Measurements from ENCODE around the gene VAMP2. TPM values are rescaled to one million over a fixed set of nuclear protein-coding genes. Genes with fewer than 3 reads are reported as not detected.
"Not testable (repeated sequence)": the region's sequence is repeated elsewhere in the genome, so short reads cannot be mapped to it uniquely, and the experiment has no call there.

VAMP2 gene
- total RNA-seq, 2 experiments from 2014 or later, result 26.7 to 27.8 TPM

DNA sequence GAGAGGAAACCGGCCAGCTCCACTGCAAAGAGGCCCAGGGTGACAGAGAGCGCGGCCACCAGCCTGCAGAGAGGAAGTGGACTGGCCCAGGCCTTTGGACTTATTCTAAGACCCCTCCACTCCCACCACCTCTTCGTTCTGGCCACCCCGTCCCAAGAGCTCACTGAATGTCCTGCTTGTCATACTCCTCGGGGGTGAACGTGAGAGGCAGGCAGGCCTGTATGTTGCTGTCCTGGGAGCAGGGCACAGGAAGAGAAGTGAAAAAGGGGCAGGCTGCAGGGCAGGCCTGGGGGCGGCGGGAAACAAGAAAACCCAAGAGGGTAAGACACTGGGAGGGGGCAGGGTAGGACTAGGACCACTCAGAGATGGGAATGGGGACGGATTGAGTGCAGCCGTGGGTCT is 13.0 kb upstream of the VAMP2 start:
- Mint-ChIP-seq H3K36me3 (ENCODE audit: low read depth) (no peaks in the 10 kb centered on the region), H3K27ac (peak overlapping the region; percentile 87), H3K27me3 (no peaks in the 10 kb centered on the region), H3K9me3 (ENCODE audit: low read depth) (no peaks in the 10 kb centered on the region), H3K4me1 (peaks cover 40% of the 10 kb centered on the region), H3K4me3 (peak overlapping the region; percentile 95)
- intact Hi-C loops (cut with DNase I, micrococcal nuclease), result loop anchor here in 1 of 2 experiments (1.0 kb wide), 1 partner anchor 11 kb away; no protein-coding TSS in a partner anchor
- ChIA-PET POLR2A (interaction anchor here (0.5 to 1.1 kb wide), 3 partner anchors 20 to 54 kb away, joined by 3 read pairs; no protein-coding TSS in a partner anchor), CTCF (interaction anchor here (0.7 kb wide), 1 partner anchor 10 kb away, joined by 3 read pairs; no protein-coding TSS in a partner anchor)
- peak; percentile 39 for DNase-seq
- ATAC-seq, result peak; percentile 1

DNA sequence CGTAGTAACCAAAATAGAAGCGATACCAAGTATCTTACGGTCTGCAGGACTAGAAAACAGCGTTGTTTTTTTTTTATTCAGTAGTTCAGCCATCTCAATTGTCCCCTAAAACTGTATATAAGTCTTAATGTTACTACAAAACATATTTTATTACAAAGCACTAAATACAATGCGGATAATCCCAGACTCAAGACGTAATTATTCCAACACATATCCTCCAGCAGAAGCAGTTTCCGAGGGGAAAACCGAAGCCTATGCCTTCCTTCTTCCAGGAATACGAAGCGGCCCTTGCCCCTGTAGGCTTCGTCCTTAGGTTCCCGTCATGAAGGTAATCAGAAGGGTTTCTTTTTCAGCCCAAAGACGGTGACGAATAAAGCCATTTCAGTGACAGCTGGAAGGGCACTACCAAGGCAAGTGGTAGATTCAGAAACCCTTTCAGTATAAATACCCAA is 11.1 kb upstream of the VAMP2 start:
- POLR2A ChIA-PET, result interaction anchor here (0.6 to 2.7 kb wide), 33 partner anchors 9 to 487 kb away, joined by 3 to 99 read pairs (median 8); partner anchors contain the start of genes ALOXE3, AURKB, BORCS6 and CTC1
- CTCF ChIA-PET, result interaction anchor here (0.7 to 2.1 kb wide), 9 partner anchors 10 to 113 kb away, joined by 3 to 18 read pairs (median 4); no protein-coding TSS in a partner anchor
- ATAC-seq, result no peak
- DNase-seq, result no peak
- Mint-ChIP-seq H3K9me3 (ENCODE audit: low read depth) (no peaks in the 10 kb centered on the region), H3K36me3 (ENCODE audit: low read depth) (no peaks in the 10 kb centered on the region), H3K27ac (peak overlapping the region; percentile 96), H3K27me3 (no peaks in the 10 kb centered on the region), H3K4me1 (peaks cover 40% of the 10 kb centered on the region), H3K4me3 (peak overlapping the region; percentile 78)
- intact Hi-C loops (cut with DNase I, micrococcal nuclease), result loop anchor here (1.0 to 5.0 kb wide), 10 partner anchors 10 to 487 kb away; partner anchors contain the start of genes SLC25A35 (in 1 of the 2), TP53 (in 1 of the 2) and WRAP53 (in 1 of the 2)

DNA sequence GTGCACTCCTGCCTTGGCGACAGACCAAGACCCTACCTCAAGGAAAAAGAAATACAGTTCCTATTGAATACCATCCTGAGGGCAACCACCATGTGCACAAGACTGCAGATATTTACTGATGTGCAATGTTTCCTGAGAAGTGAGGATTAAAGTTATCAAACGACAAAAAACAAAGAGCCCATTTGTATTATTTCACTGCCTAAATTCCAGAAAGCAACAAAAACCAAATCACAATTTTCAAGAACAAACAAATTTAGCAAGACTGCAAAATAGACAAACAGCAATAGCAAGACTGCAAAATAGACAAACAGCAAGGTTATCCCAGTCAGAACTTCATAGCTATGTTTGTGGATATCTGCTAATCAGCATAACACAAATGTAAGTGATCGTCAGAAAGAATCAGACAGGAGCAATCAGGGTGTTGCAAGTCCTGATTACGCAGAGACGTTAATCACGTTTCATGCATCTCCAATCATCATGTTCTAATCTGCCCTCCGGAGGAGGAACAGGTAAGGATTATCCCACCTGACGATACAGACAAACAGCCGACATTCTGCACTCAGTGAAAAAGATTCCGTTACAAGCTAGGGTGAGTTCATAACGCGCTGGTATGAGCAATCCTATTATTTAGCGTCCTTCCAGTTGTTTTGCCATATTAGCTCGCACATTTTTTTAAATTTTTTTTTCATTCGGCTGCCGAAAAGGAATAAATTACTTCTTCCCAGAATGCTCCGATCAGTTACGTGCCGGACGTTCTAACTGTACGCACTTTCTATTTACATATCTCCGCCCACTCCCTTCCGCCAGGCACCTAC is 10.5 kb upstream of the VAMP2 start:
- DNase-seq (peak; percentile 91), ATAC-seq (peak; percentile 87)
- no peaks in the 10 kb centered on the region for H3K27me3 Mint-ChIP-seq
- intact Hi-C loops (cut with DNase I, micrococcal nuclease), result loop anchor here (1.0 to 5.0 kb wide), 10 partner anchors 9 to 486 kb away; partner anchors contain the start of genes SLC25A35 (in 1 of the 2), TP53 (in 1 of the 2) and WRAP53 (in 1 of the 2)
- H3K4me1 Mint-ChIP-seq, result peaks cover 40% of the 10 kb centered on the region
- no peaks in the 10 kb centered on the region for H3K9me3 Mint-ChIP-seq (ENCODE audit: low read depth)
- no peaks in the 10 kb centered on the region for H3K36me3 Mint-ChIP-seq (ENCODE audit: low read depth)
- ChIA-PET POLR2A (interaction anchor here (0.5 to 2.7 kb wide), 42 partner anchors 9 to 776 kb away, joined by 3 to 99 read pairs (median 6); partner anchors contain the start of genes ALOXE3, AURKB, BORCS6 and CTC1), CTCF (interaction anchor here (0.6 to 2.1 kb wide), 12 partner anchors 9 to 486 kb away, joined by 3 to 18 read pairs (median 4); partner anchors contain the start of genes AURKB and TP53)
- peak overlapping the region; percentile 96 for H3K27ac Mint-ChIP-seq
- peak overlapping the region; percentile 78 for H3K4me3 Mint-ChIP-seq

DNA sequence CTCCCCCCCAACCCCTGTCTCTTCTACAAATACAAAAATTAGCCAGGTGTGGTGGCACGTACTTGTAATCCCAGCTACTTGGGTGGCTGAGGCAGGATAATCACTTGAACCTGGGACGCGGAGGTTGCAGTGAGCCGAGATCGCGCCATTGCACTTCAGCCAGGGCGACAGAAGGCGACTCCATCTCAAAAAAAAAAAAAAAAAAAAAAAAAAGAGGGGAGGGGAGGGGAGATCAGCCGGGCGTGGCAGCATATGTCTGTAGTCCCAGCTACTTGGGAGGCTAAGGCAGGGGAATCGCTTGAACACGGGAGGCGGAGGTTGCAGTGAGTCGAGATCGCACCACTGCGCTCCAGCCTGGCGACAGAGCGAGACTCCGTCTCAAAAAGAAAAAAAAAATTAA is 7.4 kb upstream of the VAMP2 start:
- H3K27me3 Mint-ChIP-seq; ATAC-seq; H3K4me3 Mint-ChIP-seq; H3K9me3 Mint-ChIP-seq (ENCODE audit: low read depth); CTCF ChIA-PET; H3K27ac Mint-ChIP-seq; H3K36me3 Mint-ChIP-seq (ENCODE audit: low read depth); DNase-seq: not testable (repeated sequence)
- POLR2A ChIA-PET, result interaction anchor here (1.6 kb wide), 1 partner anchor 14 kb away, joined by 4 read pairs; no protein-coding TSS in a partner anchor
- intact Hi-C loops (cut with DNase I, micrococcal nuclease), result loop anchor here (5.0 kb wide), 2 partner anchors 52 to 483 kb away; partner anchors contain the start of genes TP53 (in 1 of the 2) and WRAP53 (in 1 of the 2)
- peaks cover 26% of the 10 kb centered on the region for H3K4me1 Mint-ChIP-seq

DNA sequence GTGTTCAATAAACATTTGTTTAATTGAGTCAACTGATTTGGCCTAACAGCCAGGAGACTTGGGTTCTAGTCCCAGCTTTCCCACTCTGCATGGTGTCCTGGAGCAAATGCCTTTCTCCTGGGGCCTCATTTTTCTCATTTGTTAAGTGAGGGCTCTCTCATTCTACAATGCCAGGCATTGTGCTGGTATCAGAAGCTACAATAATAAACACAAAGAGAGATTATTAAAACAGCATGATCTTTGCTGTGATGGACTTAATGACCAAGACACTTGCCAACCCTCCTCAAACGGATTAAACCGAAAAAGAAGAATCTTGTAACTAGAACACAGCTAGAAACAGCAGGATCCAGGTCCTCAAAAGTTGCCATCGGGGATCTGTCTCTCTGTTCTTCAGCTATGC is 4.8 kb upstream of the VAMP2 start:
- no peak for DNase-seq
- H3K27ac Mint-ChIP-seq, result no peak overlapping the region
- POLR2A ChIA-PET, result interaction anchor here (1.1 kb wide), 1 partner anchor 9 kb away, joined by 3 read pairs; no protein-coding TSS in a partner anchor
- no peaks in the 10 kb centered on the region for H3K27me3 Mint-ChIP-seq
- intact Hi-C loops (cut with DNase I, micrococcal nuclease), result no loop called here
- H3K4me1 Mint-ChIP-seq, result peaks cover 24% of the 10 kb centered on the region
- H3K4me3 Mint-ChIP-seq, result no peak overlapping the region
- H3K9me3 Mint-ChIP-seq (ENCODE audit: low read depth), result no peaks in the 10 kb centered on the region
- ATAC-seq, result no peak
- no peaks in the 10 kb centered on the region for H3K36me3 Mint-ChIP-seq (ENCODE audit: low read depth)
- CTCF ChIA-PET, result interaction anchor here (0.9 to 1.9 kb wide), 4 partner anchors 9 to 93 kb away, joined by 3 to 7 read pairs (median 6); no protein-coding TSS in a partner anchor

DNA sequence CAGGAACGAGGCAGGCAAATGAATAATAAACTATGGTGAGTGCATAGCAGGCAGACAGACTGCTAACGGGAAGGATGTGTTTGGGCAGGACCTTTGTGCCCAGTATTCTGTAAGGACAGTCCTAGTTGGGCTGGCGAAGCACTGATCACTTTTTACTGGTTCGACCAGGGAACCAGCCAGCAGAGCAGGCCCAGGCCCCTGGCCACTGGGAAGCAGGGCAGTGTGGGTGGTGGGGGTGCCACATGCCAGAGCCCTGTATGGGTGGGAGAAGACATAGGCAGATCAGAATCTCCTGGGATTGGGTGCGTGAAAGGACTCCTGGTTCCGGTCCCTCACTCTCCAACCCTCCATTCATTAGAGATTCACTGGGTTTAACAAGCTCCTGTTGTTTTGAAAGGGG is 4.0 kb upstream of the VAMP2 start:
- H3K4me1 Mint-ChIP-seq, result peaks cover 23% of the 10 kb centered on the region
- no peak for DNase-seq
- ATAC-seq, result no peak
- CTCF ChIA-PET, result interaction anchor here (1.5 to 1.9 kb wide), 2 partner anchors 8 to 93 kb away, joined by 5 to 7 read pairs; no protein-coding TSS in a partner anchor
- intact Hi-C loops (cut with DNase I, micrococcal nuclease), result no loop called here
- no peaks in the 10 kb centered on the region for H3K27me3 Mint-ChIP-seq
- H3K27ac Mint-ChIP-seq, result no peak overlapping the region
- POLR2A ChIA-PET, result no interaction called here
- H3K9me3 Mint-ChIP-seq (ENCODE audit: low read depth), result no peaks in the 10 kb centered on the region
- no peak overlapping the region for H3K4me3 Mint-ChIP-seq
- peaks cover 3% of the 10 kb centered on the region for H3K36me3 Mint-ChIP-seq (ENCODE audit: low read depth)

DNA sequence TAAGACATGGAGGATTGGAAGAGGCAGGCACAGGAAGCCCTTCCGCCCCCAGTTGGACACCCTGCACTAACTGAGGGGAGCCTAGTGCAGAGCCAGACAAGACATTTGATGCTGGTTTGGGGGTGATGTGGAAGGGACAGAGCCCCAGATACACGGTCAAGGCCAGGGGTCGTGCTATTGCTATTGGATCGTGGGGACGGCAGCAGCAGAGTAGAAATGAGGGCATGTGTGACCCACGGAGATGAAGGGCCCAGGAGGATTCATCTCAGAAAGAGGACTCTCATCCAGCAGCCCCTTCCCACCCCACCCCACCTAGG is 2.0 kb upstream of the VAMP2 start:
- peak overlapping the region; percentile 96 for H3K27ac Mint-ChIP-seq
- peaks cover 21% of the 10 kb centered on the region for H3K36me3 Mint-ChIP-seq (ENCODE audit: low read depth)
- ATAC-seq, result peak; percentile 9
- ChIA-PET CTCF (interaction anchor here (0.9 to 1.8 kb wide), 3 partner anchors 9 to 212 kb away, joined by 3 to 11 read pairs (median 4); partner anchors contain the start of gene KRABD2), POLR2A (interaction anchor here (0.7 to 2.5 kb wide), 4 partner anchors 8 to 83 kb away, joined by 3 to 99 read pairs (median 4); partner anchors contain the start of gene CTC1)
- peaks cover 43% of the 10 kb centered on the region for H3K4me1 Mint-ChIP-seq
- peak overlapping the region; percentile 85 for H3K4me3 Mint-ChIP-seq
- no peaks in the 10 kb centered on the region for H3K9me3 Mint-ChIP-seq (ENCODE audit: low read depth)
- H3K27me3 Mint-ChIP-seq, result no peaks in the 10 kb centered on the region
- intact Hi-C loops (cut with DNase I, micrococcal nuclease), result loop anchor here (1.0 kb wide), 1 partner anchor 9 kb away; no protein-coding TSS in a partner anchor
- DNase-seq, result no peak

DNA sequence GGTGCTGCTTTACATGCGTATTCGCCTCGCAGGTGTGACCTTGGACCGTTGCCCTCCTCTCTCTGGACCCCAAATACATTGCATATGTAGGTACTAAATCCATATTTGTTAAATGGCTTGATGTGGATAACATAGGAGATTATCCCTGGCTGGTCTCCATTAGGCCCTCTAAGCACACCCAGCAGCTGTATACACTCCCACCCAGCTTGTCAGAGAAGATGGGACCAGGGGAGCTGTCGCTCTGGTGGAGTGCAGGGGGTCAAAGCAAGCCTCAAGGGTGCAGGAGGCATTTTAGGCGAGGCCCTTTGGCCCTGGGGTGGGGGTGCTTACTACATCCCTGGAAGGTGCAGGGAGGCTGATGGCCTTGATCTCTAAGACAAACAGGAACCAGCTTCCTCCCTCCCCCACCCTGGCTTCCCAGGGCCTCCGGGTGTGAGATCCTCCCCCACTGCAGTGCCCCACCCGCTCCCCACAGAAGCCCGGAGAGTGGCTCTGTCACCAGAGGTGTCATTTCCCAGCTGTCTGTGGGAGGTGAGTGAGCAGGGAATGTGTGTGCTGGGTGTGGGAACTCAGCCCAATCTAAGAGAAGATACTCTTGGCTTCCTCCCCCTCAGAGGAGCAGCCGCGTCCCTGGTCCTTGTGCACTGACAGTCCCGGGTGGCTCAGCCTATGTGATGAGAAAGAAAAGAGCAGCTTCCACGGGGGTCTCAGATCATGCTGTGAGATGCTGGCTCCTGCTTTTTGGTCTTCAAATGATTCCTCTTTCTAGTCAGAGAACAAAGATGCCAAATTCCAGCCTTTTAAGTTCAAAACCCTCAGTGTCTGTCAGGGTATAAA is 1.4 kb upstream of the VAMP2 start:
- intact Hi-C loops (cut with DNase I, micrococcal nuclease), result loop anchor here (1.0 kb wide), 1 partner anchor 9 kb away; no protein-coding TSS in a partner anchor
- peak; percentile 73 for ATAC-seq
- Mint-ChIP-seq H3K4me3 (peak overlapping the region; percentile 85), H3K27ac (peak overlapping the region; percentile 96), H3K27me3 (no peaks in the 10 kb centered on the region), H3K4me1 (peaks cover 49% of the 10 kb centered on the region), H3K9me3 (ENCODE audit: low read depth) (no peaks in the 10 kb centered on the region), H3K36me3 (ENCODE audit: low read depth) (peaks cover 26% of the 10 kb centered on the region)
- ChIA-PET CTCF (interaction anchor here (0.5 to 1.8 kb wide), 5 partner anchors 9 to 477 kb away, joined by 3 to 11 read pairs (median 4); partner anchors contain the start of genes KRABD2 and TP53), POLR2A (interaction anchor here (0.7 to 2.5 kb wide), 5 partner anchors 9 to 1313 kb away, joined by 3 to 99 read pairs (median 5); partner anchors contain the start of gene CTC1)
- peak; percentile 91 for DNase-seq

DNA sequence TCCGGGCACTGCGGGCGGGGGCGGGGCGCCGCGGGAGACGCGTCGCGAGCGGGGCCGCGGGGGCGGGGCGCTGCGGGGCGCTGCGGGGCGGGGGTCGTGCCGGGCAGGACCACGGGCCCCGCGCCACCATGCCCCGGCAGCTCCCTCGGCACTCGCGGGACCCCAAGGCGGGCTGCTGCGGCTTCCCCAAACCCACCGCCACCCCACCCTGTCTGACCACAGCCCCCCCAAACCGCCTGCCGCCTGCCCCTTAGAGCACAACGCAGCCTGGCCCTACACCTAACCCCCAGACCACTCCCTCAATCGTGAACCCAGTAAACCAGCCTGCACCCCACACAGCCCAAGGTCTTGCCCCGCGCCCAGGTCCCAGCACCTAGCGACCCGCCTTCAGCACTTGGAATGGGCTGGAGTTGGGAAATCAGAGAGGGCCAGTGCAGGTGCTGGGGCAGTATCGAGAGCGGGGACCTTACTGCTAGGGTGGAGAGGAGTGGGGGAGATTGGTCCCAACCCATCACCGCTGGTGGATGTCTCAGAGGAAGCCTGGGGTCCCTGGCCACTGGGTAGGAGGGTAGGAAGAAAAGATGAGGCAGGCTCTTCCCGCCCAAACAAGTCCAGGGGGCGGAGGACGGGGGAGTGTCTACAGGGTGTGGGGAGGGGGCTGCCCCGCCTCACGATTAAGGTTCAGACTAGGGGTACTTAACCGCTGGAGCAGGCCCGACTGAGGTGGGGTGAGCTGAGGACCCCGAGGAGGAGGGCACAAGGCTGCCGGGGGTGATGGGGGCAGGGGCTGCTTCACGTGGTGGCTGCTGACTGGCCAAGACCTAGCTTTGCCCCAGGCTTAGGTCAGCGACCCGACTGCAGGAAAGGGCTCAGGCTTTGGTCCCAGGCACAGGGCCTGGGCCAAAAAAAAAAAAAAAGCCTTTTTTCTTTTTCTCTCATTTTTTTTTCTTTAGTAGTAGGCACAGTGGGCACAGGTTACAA is 539 bp upstream of the VAMP2 start:
- H3K27me3 Mint-ChIP-seq, result no peaks in the 10 kb centered on the region
- H3K9me3 Mint-ChIP-seq (ENCODE audit: low read depth), result no peaks in the 10 kb centered on the region
- intact Hi-C loops (cut with DNase I, micrococcal nuclease), result loop anchor here in 1 of 2 experiments (1.0 kb wide), 1 partner anchor 43 kb away; no protein-coding TSS in a partner anchor
- ChIA-PET POLR2A (interaction anchor here (0.7 to 2.5 kb wide), 3 partner anchors 9 to 1314 kb away, joined by 5 to 99 read pairs (median 14); no protein-coding TSS in a partner anchor), CTCF (interaction anchor here (0.5 to 1.8 kb wide), 4 partner anchors 10 to 476 kb away, joined by 4 to 11 read pairs (median 6); partner anchors contain the start of genes KRABD2 and TP53)
- peaks cover 29% of the 10 kb centered on the region for H3K36me3 Mint-ChIP-seq (ENCODE audit: low read depth)
- peak overlapping the region; percentile 96 for H3K27ac Mint-ChIP-seq
- H3K4me3 Mint-ChIP-seq, result peak overlapping the region; percentile 85
- ATAC-seq (peak; percentile 6), DNase-seq (peak; percentile 55)
- peaks cover 56% of the 10 kb centered on the region for H3K4me1 Mint-ChIP-seq

Data from activated CD4-positive, alpha-beta T cell treated with anti-CD3 and anti-CD28 coated beads for 36 hours (primary cell).